Spleen (tissue), 11 donors: Measurements from ENCODE around the gene GGT7. TPM values are rescaled to one million over a fixed set of nuclear protein-coding genes. Genes with fewer than 3 reads are reported as not detected.

Source experiments
- DNase-seq: peaks from one replicate; pipeline ENCODE4 v3.0.0-alpha.2; 2020
- H3K27ac ChIP-seq, 8 donors: fragments of 200-600 bp; sonication (generic) in 7 of 8; 1 replicate in 4 of 8; 2 replicates in 4 of 8; pipeline versions ENCODE4 v1.5.0 to v1.8.0; 2016 to 2021; ENCODE audit warnings: inconsistent platforms in 4 of 8, mild to moderate bottlenecking in 4 of 8, moderate library complexity in 1 of 8
- H3K27me3 ChIP-seq, 7 donors: fragments of 200-600 bp; sonication (generic) in 6 of 7; replicated peaks in 1 of 7; 1 replicate in 4 of 7; 2 replicates in 3 of 7; pipeline versions ENCODE4 v1.5.0 to v1.8.0; 2016 to 2021; ENCODE audit warnings: inconsistent platforms in 3 of 7, mild to moderate bottlenecking in 1 of 7
- H3K36me3 ChIP-seq, 6 donors: fragments of 200-600 bp; sonication (generic) in 5 of 6; 1 replicate in 4 of 6; 2 replicates in 2 of 6; pipeline versions ENCODE4 v1.5.0 to v1.8.0; 2016 to 2021; ENCODE audit warnings: inconsistent platforms in 2 of 6
- H3K4me1 ChIP-seq, 6 donors: fragments of 200-600 bp; sonication (generic) in 5 of 6; 1 replicate in 3 of 6; 2 replicates in 3 of 6; pipeline versions ENCODE4 v1.5.0 to v1.8.0; 2016 to 2021; ENCODE audit warnings: inconsistent platforms in 3 of 6
- H3K4me3 ChIP-seq, 8 donors: fragments of 200-600 bp; sonication (generic) in 7 of 8; 1 replicate in 4 of 8; 2 replicates in 4 of 8; pipeline versions ENCODE4 v1.5.0 to v1.8.0; 2016 to 2021; ENCODE audit warnings: inconsistent platforms in 4 of 8, mild to moderate bottlenecking in 4 of 8, moderate library complexity in 2 of 8
- H3K9me3 ChIP-seq, 8 donors: fragments of 200-600 bp; sonication (generic) in 7 of 8; 1 replicate in 4 of 8; 2 replicates in 4 of 8; pipeline versions ENCODE4 v1.5.0 to v1.8.0; 2016 to 2021; ENCODE audit warnings: inconsistent platforms in 4 of 8
- CTCF ChIP-seq, 11 experiments: fragments of 200-600 bp in 7 of 11; fragments of 450-650 bp in 4 of 11; sonication (generic) in 4 of 11; IDR thresholded peaks in 8 of 11; conservative IDR thresholded peaks in 3 of 11; 1 replicate in 7 of 11; 2 replicates in 4 of 11; pipeline versions ENCODE4 v1.4.0 to v1.8.0; 2016 to 2021; ENCODE audit warnings: antibody characterized with exemption in 11 of 11, inconsistent platforms in 4 of 11, mild to moderate bottlenecking in 1 of 11
- POLR2A ChIP-seq, 3 donors: fragments of 450-650 bp; IDR thresholded peaks; one replicate each; pipeline ENCODE4 v1.5.1; 2017; ENCODE audit warnings: antibody characterized with exemption in 3 of 3, mild to moderate bottlenecking in 1 of 3
- POLR2AphosphoS5 ChIP-seq, 3 donors: sonication (generic); formaldehyde crosslinking; IDR thresholded peaks; one replicate each; pipeline ENCODE4 v1.5.1; 2017; ENCODE audit warnings: antibody characterized with exemption in 3 of 3
- WGBS, 5 donors: extraction: QIAGEN DNeasy Blood & Tissue Kit in 3 of 5; methylation state at CpG; one replicate each; pipeline versions ENCODE4 v1.1.5 to v1.1.7; 2013 to 2018; 5-methylcytosine and 5-hydroxymethylcytosine counted together
- intact Hi-C: fragments of 100-400 bp; cut with DNase I; formaldehyde crosslinking; loops from one replicate; pipeline ENCODE4 v1.15.0; 2023; ENCODE audit warnings: low total_unique reads
- polyA plus RNA-seq, 3 donors: library from polyadenylated mRNA; stranded (reverse); fragments of 200-250 nt; gene quantifications; one replicate each; pipeline ENCODE4 v1.2.1, GENCODE V29; 2013
- total RNA-seq, 7 donors: library from RNA; depleted of rRNA in 3 of 7; stranded (reverse); fragments of >200 nt in 3 of 7; fragmentation: NEBNext Ultra II Directional in 4 of 7; extraction: Animal tissue kit (Norgen Biotek cat#: 25700) in 4 of 7; gene quantifications; one replicate each; pipeline versions ENCODE4 v1.1.0 to v1.2.1, GENCODE V29; 2016 to 2021
- donor health status: healthy with polysubstance abuse.
- donor health status: DM: no; HTN: no; CAD: no; lungs with moderate emphysema.
- donor health status: DM: no; HTN: no; CAD: no.
- donor health status: Bipolar disorder and iron deficiency.
- donor health status: healthy.
- donor health status: DM: no; HTN: no; CAD: no.
- donor health status: DM: yes; HTN: yes; CAD: no.

GGT7 gene
- total and polyA plus RNA-seq, 10 donors, result 4.3 to 22.1 (median 11.6) TPM

- no peak for TF ChIP-seq POLR2AphosphoS5 (IDR thresholded peaks at IDR 0.05)
- no peak for TF ChIP-seq POLR2A (IDR thresholded peaks at IDR 0.05)
- no peak for TF ChIP-seq CTCF (IDR thresholded peaks at IDR 0.05 in 8 of 11, conservative IDR thresholded peaks at IDR 0.05 in 3 of 11)
- Histone ChIP-seq H3K27ac (no peak overlapping the region), H3K4me3 (no peak overlapping the region), H3K36me3 (peaks cover 0 to 5% (median 0%) of the 10 kb centered on the region in 6 donors), H3K27me3 (no peaks in the 10 kb centered on the region), H3K9me3 (no peaks in the 10 kb centered on the region), H3K4me1 (peaks cover 0 to 20% (median 1%) of the 10 kb centered on the region in 6 donors)
- no peak for DNase-seq
- intact Hi-C loops, result no loop called here
- 71 to 95% (median 82%) methylated on average over 1 of the region's 1 CpG for WGBS, 5 donors
Observed at GRCh38 chr20:34896086-34896621, 23.5 kb upstream of the GGT7 start.

GRCh38 chr20:34895465-34895864 is 22.8 kb upstream of the GGT7 start:
- TF ChIP-seq POLR2A (IDR thresholded peaks at IDR 0.05), result no peak
- no peak for TF ChIP-seq CTCF (IDR thresholded peaks at IDR 0.05 in 8 of 11, conservative IDR thresholded peaks at IDR 0.05 in 3 of 11)
- TF ChIP-seq POLR2AphosphoS5 (IDR thresholded peaks at IDR 0.05), result no peak
- Histone ChIP-seq H3K9me3 (no peaks in the 10 kb centered on the region), H3K27me3 (no peaks in the 10 kb centered on the region), H3K27ac (no peak overlapping the region), H3K4me1 (peaks cover 0 to 25% (median 1%) of the 10 kb centered on the region in 6 donors), H3K36me3 (peaks cover 0 to 5% (median 0%) of the 10 kb centered on the region in 6 donors), H3K4me3 (no peak overlapping the region)
- WGBS, 5 donors, result 76 to 90% (median 87%) methylated on average over 3 of the region's 3 CpGs
- no peak for DNase-seq
- intact Hi-C loops, result no loop called here

GRCh38 chr20:34894723-34895122 is 22.1 kb upstream of the GGT7 start:
- TF ChIP-seq POLR2AphosphoS5 (IDR thresholded peaks at IDR 0.05), result no peak
- TF ChIP-seq POLR2A (IDR thresholded peaks at IDR 0.05), result no peak
- no peak for TF ChIP-seq CTCF (IDR thresholded peaks at IDR 0.05 in 8 of 11, conservative IDR thresholded peaks at IDR 0.05 in 3 of 11)
- no peak overlapping the region for H3K27ac ChIP-seq
- no peaks in the 10 kb centered on the region for H3K27me3 ChIP-seq
- no peak for DNase-seq
- H3K36me3 ChIP-seq, result peaks cover 0 to 5% (median 0%) of the 10 kb centered on the region in 6 donors
- 59 to 78% (median 74%) methylated on average over 1 of the region's 1 CpG for WGBS, 5 donors
- no peaks in the 10 kb centered on the region for H3K9me3 ChIP-seq
- H3K4me1 ChIP-seq, result peaks cover 0 to 25% (median 1%) of the 10 kb centered on the region in 6 donors
- intact Hi-C loops, result no loop called here
- H3K4me3 ChIP-seq, result no peak overlapping the region

GRCh38 chr20:34892671-34893070 is 20.0 kb upstream of the GGT7 start:
- TF ChIP-seq CTCF (IDR thresholded peaks at IDR 0.05 in 8 of 11, conservative IDR thresholded peaks at IDR 0.05 in 3 of 11), result no peak
- no peak for TF ChIP-seq POLR2A (IDR thresholded peaks at IDR 0.05)
- TF ChIP-seq POLR2AphosphoS5 (IDR thresholded peaks at IDR 0.05), result no peak
- WGBS, 5 donors, result 77 to 94% (median 83%) methylated on average over 2 of the region's 2 CpGs
- DNase-seq, result no peak

More at GRCh38 chr20:34892671-34893070, 20.0 kb upstream of the GGT7 start:
- Histone ChIP-seq H3K9me3 (no peaks in the 10 kb centered on the region), H3K27me3 (no peaks in the 10 kb centered on the region), H3K27ac (no peak overlapping the region), H3K4me1 (peaks cover 0 to 25% (median 1%) of the 10 kb centered on the region in 6 donors), H3K4me3 (no peak overlapping the region), H3K36me3 (peaks cover 0 to 5% (median 0%) of the 10 kb centered on the region in 6 donors)
- intact Hi-C loops, result no loop called here
